HepG2 (cell line): ENCODE results near the gene TMEM53. TPM values are rescaled to one million over a fixed set of nuclear protein-coding genes. Genes with fewer than 3 reads are reported as not detected.

Source experiments
- ATF7-NPFF ChIP-seq: sonication (generic); formaldehyde crosslinking; IDR thresholded peaks from 2 replicates; pipeline ENCODE4 v1.8.1; 2023; ENCODE audit warnings: mild to moderate bottlenecking, low read depth, missing genetic modification reagents, moderate library complexity
- BHLHE40 ChIP-seq: IDR thresholded peaks from 2 replicates; pipeline ENCODE4 v1.6.1; 2011; ENCODE audit warnings: low read length, improper control_type of control experiment
- HDAC2 ChIP-seq: sonication (generic); formaldehyde crosslinking; IDR thresholded peaks from 2 replicates; pipeline ENCODE4 v1.4.0; 2020; ENCODE audit warnings: missing genetic modification reagents
- ISL2 ChIP-seq: sonication (generic); formaldehyde crosslinking; IDR thresholded peaks from 2 replicates; pipeline ENCODE4 v1.5.0; 2020; ENCODE audit warnings: missing genetic modification reagents
- JUNB ChIP-seq: sonication (generic); formaldehyde crosslinking; IDR thresholded peaks from 2 replicates; pipeline ENCODE4 v1.8.0; 2022; ENCODE audit warnings: missing genetic modification reagents, mild to moderate bottlenecking, borderline replicate concordance
- MZF1 ChIP-seq: sonication (generic); formaldehyde crosslinking; IDR thresholded peaks from 2 replicates; pipeline ENCODE4 v1.8.1; 2023; ENCODE audit warnings: mild to moderate bottlenecking, missing genetic modification reagents, borderline replicate concordance
- NBN ChIP-seq: fragments of 450-650 bp; conservative IDR thresholded peaks from 2 replicates; pipeline ENCODE4 v1.6.1; 2017
- NFRKB ChIP-seq: fragments of 450-650 bp; IDR thresholded peaks from 2 replicates; pipeline ENCODE4 v1.6.1; 2017
- NR2C2 ChIP-seq: sonication (generic); formaldehyde crosslinking; IDR thresholded peaks from 2 replicates; pipeline ENCODE4 v1.4.0; 2020; ENCODE audit warnings: missing genetic modification reagents, mild to moderate bottlenecking, moderate library complexity, borderline replicate concordance
- NR2F6 ChIP-seq, 2 experiments: IDR thresholded peaks; 2 replicates each; pipeline ENCODE4 v1.6.1; 2016; ENCODE audit warnings: antibody characterized with exemption in 1 of 2, mild to moderate bottlenecking in 1 of 2
- NRL ChIP-seq: sonication (generic); formaldehyde crosslinking; IDR thresholded peaks from 2 replicates; pipeline ENCODE4 v1.5.0; 2020; ENCODE audit warnings: missing genetic modification reagents, mild to moderate bottlenecking, moderate library complexity, borderline replicate concordance
- PRMT3 ChIP-seq: sonication (generic); formaldehyde crosslinking; IDR thresholded peaks from 2 replicates; pipeline ENCODE4 v1.8.1; 2022; ENCODE audit warnings: low read depth, mild to moderate bottlenecking, moderate library complexity, missing genetic modification reagents, borderline replicate concordance
- RAD21 ChIP-seq: fragments of 450-650 bp; formaldehyde crosslinking; IDR thresholded peaks from 2 replicates; pipeline ENCODE4 v1.5.0; 2020; ENCODE audit warnings: mild to moderate bottlenecking
- SRY ChIP-seq: sonication (generic); formaldehyde crosslinking; IDR thresholded peaks from 2 replicates; pipeline ENCODE4 v1.8.0; 2022; ENCODE audit warnings: mild to moderate bottlenecking, missing genetic modification reagents
- ZFP82 ChIP-seq: sonication (generic); formaldehyde crosslinking; IDR thresholded peaks from 2 replicates; pipeline ENCODE4 v1.5.1; 2020; ENCODE audit warnings: mild to moderate bottlenecking, missing genetic modification reagents, borderline replicate concordance
- ZNF589 ChIP-seq: sonication (generic); formaldehyde crosslinking; conservative IDR thresholded peaks from 2 replicates; pipeline ENCODE4 v1.8.0; 2022; ENCODE audit warnings: mild to moderate bottlenecking, moderate library complexity, missing genetic modification reagents
- ZNF674 ChIP-seq: sonication (generic); formaldehyde crosslinking; IDR thresholded peaks from 2 replicates; pipeline ENCODE4 v1.5.0; 2020; ENCODE audit warnings: low read depth, mild to moderate bottlenecking, missing genetic modification reagents
- ZSCAN22 ChIP-seq: sonication (generic); formaldehyde crosslinking; IDR thresholded peaks from 2 replicates; pipeline ENCODE4 v1.4.0; 2020; ENCODE audit warnings: mild to moderate bottlenecking, missing genetic modification reagents
- polyA plus RNA-seq, 8 experiments: library from polyadenylated mRNA; depleted of rRNA in 3 of 8; stranded (reverse) in 7 of 8; unstranded in 1 of 8; fragments of >200 nt; fragmentation: Illumina TruSeq in 4 of 8; extraction: Trizol in 4 of 8; gene quantifications; 2 replicates each; pipeline versions ENCODE4 v1.2.1 to v1.2.3, GENCODE V29; 2011 to 2016; ENCODE audit warnings: low read depth in 4 of 8, missing spikeins in 1 of 8, mixed read lengths in 1 of 8; ENCODE audit not compliant: insufficient read depth in 1 of 8
- total RNA-seq, 5 experiments: library from RNA; depleted of rRNA; stranded (reverse); fragments of >200 nt; fragmentation: Illumina TruSeq; extraction: Trizol; gene quantifications; 2 replicates each; pipeline ENCODE4 v1.2.3, GENCODE V29; 2016; ENCODE audit warnings: low read depth in 1 of 5
- TF ChIP-seq, protein P1 (sequence below): IDR thresholded peaks from 2 replicates; pipeline ENCODE4 v1.6.1; 2016
- TF ChIP-seq, protein P2 (sequence below): sonication (generic); formaldehyde crosslinking; IDR thresholded peaks from 2 replicates; pipeline ENCODE4 v1.5.0; 2020; ENCODE audit warnings: mild to moderate bottlenecking, low read depth, missing genetic modification reagents, borderline replicate concordance
- TF ChIP-seq, protein P3 (sequence below): sonication (generic); formaldehyde crosslinking; IDR thresholded peaks from 2 replicates; pipeline ENCODE4 v1.4.0; 2020; ENCODE audit warnings: missing genetic modification reagents, low read depth, mild to moderate bottlenecking, borderline replicate concordance
- TF ChIP-seq, protein P4 (sequence below): sonication (generic); formaldehyde crosslinking; IDR thresholded peaks from 2 replicates; pipeline ENCODE4 v1.5.1; 2020; ENCODE audit warnings: mild to moderate bottlenecking, missing genetic modification reagents
- TF ChIP-seq, protein P5 (sequence below): sonication (generic); formaldehyde crosslinking; IDR thresholded peaks from 2 replicates; pipeline ENCODE4 v1.8.1; 2023; ENCODE audit warnings: mild to moderate bottlenecking, missing genetic modification reagents

The TMEM53 gene
- total and polyA plus RNA-seq, 2 of the 13 experiments (the other 11 are each of a cell fraction or from before 2014, with no cell fraction given), result 12.6 to 20.2 TPM

DNA sequence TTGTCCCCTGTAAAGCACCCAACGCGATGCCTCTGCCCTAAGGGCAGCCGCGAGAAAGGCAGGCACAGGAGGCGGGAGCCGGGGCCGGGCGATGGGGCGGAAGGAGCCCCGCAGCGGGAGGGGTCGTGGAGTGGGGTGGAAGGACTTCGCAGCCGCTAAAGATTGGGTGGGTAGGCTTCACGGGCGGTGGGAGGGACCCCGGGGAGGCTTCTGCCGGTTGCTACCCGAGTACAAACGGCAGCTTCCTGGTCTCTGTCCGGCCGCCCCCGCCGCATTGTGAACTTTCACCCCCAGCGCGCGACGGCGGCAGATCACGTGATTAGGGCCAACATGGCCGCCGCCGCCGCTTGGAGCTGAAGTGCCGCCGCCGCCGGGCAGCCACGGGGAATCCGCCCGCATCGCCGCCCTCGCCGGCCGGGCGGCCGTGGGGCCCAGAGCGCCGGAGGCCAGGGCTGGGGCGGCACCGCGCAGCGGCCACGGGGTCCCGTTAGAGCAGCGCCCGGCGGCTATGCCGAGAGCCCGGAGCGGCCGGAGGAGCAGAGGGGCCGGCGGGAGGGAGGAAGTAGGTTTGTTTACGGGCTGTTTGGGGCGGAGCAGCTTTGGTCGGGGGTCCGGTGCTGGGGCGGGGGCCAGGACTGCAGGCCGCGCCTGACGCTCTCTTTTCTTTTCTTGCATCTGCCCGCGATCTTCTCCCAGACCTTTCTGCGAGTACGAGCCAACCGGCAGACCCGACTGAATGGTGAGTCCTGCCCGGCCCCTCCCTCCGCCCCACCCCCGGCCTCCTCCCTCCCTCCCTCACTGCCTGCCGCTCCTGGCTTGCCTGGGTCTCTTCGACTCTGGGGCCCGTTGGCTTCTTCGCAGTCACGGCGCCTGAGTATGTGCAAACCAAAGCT, 42.4 kb downstream of the TMEM53 start (continued):
- no peak for TF ChIP-seq JUNB
- TF ChIP-seq, protein P1, sequence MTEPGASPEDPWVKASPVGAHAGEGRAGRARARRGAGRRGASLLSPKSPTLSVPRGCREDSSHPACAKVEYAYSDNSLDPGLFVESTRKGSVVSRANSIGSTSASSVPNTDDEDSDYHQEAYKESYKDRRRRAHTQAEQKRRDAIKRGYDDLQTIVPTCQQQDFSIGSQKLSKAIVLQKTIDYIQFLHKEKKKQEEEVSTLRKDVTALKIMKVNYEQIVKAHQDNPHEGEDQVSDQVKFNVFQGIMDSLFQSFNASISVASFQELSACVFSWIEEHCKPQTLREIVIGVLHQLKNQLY (CRISPR knock-in tag), result peak; percentile 92; the same call in 1 of the 2 replicates
- no peak for TF ChIP-seq NBN
- TF ChIP-seq NRL (CRISPR knock-in tag), result no peak
- 0 out of 2 replicates have a peak, but pooled peaks have one; percentile 86 for TF ChIP-seq ZNF674 (CRISPR knock-in tag)
- 0 out of 2 replicates have a peak, but pooled peaks have one; percentile 34 for TF ChIP-seq ZFP82 (CRISPR knock-in tag)
- 0 out of 2 replicates have a peak, but pooled peaks have one; percentile 14 for TF ChIP-seq NR2F6 (IDR thresholded peaks at IDR 0.05)
- peak; percentile 70; the same call in 1 of the 2 replicates for TF ChIP-seq NR2F6 (CRISPR knock-in tag; IDR thresholded peaks at IDR 0.05)
- TF ChIP-seq BHLHE40, result peak; percentile 95
- TF ChIP-seq SRY (CRISPR knock-in tag), result peak; percentile 46; the same call in 1 of the 2 replicates
- TF ChIP-seq, protein P2, sequence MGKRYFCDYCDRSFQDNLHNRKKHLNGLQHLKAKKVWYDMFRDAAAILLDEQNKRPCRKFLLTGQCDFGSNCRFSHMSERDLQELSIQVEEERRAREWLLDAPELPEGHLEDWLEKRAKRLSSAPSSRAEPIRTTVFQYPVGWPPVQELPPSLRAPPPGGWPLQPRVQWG, result no peak
- TF ChIP-seq RAD21 (CRISPR knock-in tag), result peak; percentile 71
- no peak for TF ChIP-seq ZNF589 (CRISPR knock-in tag)
- TF ChIP-seq, protein P3, sequence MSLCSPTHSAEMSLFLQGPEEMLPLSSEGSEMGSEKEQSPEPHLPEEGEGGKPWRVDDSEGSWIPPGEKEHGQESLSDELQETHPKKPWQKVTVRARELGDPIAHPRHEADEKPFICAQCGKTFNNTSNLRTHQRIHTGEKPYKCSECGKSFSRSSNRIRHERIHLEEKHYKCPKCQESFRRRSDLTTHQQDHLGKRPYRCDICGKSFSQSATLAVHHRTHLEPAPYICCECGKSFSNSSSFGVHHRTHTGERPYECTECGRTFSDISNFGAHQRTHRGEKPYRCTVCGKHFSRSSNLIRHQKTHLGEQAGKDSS, result peak; percentile 64; the same call in 1 of the 2 replicates
- TF ChIP-seq HDAC2 (CRISPR knock-in tag), result no peak
- TF ChIP-seq, protein P4, sequence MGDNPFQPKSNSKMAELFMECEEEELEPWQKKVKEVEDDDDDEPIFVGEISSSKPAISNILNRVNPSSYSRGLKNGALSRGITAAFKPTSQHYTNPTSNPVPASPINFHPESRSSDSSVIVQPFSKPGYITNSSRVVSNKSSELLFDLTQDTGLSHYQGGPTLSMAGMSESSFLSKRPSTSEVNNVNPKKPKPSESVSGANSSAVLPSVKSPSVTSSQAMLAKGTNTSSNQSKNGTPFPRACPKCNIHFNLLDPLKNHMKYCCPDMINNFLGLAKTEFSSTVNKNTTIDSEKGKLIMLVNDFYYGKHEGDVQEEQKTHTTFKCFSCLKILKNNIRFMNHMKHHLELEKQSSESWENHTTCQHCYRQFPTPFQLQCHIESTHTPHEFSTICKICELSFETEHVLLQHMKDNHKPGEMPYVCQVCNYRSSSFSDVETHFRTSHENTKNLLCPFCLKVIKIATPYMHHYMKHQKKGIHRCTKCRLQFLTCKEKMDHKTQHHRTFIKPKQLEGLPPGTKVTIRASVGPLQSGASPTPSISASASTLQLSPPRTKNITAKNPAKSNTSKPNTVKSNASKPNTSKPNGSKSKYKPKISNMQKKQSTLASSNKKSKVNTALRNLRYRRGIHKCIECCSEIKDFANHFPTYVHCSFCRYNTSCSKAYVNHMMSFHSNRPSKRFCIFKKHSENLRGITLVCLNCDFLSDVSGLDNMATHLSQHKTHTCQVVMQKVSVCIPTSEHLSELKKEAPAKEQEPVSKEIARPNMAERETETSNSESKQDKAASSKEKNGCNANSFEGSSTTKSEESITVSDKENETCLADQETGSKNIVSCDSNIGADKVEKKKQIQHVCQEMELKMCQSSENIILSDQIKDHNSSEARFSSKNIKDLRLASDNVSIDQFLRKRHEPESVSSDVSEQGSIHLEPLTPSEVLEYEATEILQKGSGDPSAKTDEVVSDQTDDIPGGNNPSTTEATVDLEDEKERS, result peak; percentile 34; the same call in 1 of the 2 replicates
- TF ChIP-seq NFRKB, result no peak
- TF ChIP-seq MZF1 (CRISPR knock-in tag), result no peak
- peak; percentile 40; the same call in 1 of the 2 replicates for TF ChIP-seq ISL2 (CRISPR knock-in tag)
- peak; percentile 72; the same call in 1 of the 2 replicates for TF ChIP-seq ATF7-NPFF (CRISPR knock-in tag)
- TF ChIP-seq ZSCAN22, result no peak
- TF ChIP-seq, protein P5, sequence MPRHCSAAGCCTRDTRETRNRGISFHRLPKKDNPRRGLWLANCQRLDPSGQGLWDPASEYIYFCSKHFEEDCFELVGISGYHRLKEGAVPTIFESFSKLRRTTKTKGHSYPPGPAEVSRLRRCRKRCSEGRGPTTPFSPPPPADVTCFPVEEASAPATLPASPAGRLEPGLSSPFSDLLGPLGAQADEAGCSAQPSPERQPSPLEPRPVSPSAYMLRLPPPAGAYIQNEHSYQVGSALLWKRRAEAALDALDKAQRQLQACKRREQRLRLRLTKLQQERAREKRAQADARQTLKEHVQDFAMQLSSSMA (CRISPR knock-in tag), result peak; percentile 60; the same call in 1 of the 2 replicates
- peak; percentile 99 for TF ChIP-seq NR2C2 (CRISPR knock-in tag)
- no peak for TF ChIP-seq PRMT3 (CRISPR knock-in tag)
